ENCODE data around the gene GNAO1.

- TF ChIP-seq CTCF (IDR thresholded peaks at IDR 0.05) (no peak), EZH2 (IDR thresholded peaks at IDR 0.05) (no peak)
Measured at GRCh38 chr16:56399047-56399446, 207.8 kb downstream of the GNAO1 start.

All from neural progenitor cell (in vitro differentiated cells).